ENCODE measurements around the gene SASH1. TPM values are rescaled to one million over a fixed set of nuclear protein-coding genes. Genes with fewer than 3 reads are reported as not detected.
"Not testable (repeated sequence)": the region's sequence is repeated elsewhere in the genome, so short reads cannot be mapped to it uniquely, and the experiment has no call there.

SASH1 gene
- total RNA-seq, 1 experiment from 2014 or later = 19.2 TPM

DNA sequence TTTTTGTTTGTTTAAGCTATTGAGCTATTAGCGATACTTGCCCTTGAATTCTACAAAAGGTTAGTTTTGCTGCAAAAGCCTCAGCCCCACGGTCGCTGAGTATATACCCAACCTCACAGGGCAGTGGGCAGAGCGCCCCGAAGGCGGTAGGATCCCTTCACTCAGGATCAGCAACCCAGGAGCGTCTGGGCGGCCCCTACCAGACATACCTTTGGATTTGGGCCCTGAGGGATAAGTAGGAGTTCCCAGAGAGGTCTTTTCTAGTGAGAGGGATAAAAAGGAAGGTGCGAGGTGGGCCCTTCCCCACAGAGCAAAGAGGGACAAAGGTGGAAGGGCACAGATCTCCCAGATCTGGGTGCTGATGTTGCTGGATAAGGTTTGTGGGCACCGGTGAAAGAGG, 6.1 kb downstream of the SASH1 start:
- Histone ChIP-seq H3K27ac (ENCODE audit: low read depth, low read length, poor library complexity, severe bottlenecking) (no peak overlapping the region), H3K9me3 (ENCODE audit: low read depth, low read length, poor library complexity, severe bottlenecking) (no peaks in the 10 kb centered on the region), H3K27me3 (replicated peaks; ENCODE audit: insufficient read depth, low read depth, low read length, poor library complexity) (no peaks in the 10 kb centered on the region), H3K4me3 (ENCODE audit: low read depth, low read length, poor library complexity, severe bottlenecking) (no peak overlapping the region), H3K4me1 (ENCODE audit: insufficient read depth, low read length, poor library complexity, severe bottlenecking) (peaks cover 33% of the 10 kb centered on the region), H3K36me3 (ENCODE audit: insufficient read depth, low read length, poor library complexity, severe bottlenecking) (no peaks in the 10 kb centered on the region)
- no peak for DNase-seq (ENCODE audit: low spot score)
- TF ChIP-seq CTCF (conservative IDR thresholded peaks at IDR 0.05; ENCODE audit: low read depth, low read length) (no peak), EZH2 (IDR thresholded peaks at IDR 0.05; ENCODE audit: borderline replicate concordance, low read depth, low read length, poor library complexity, severe bottlenecking) (no peak)
- CTCF ChIA-PET = no interaction called here
- intact Hi-C loops (cut with micrococcal nuclease; ENCODE audit: unreplicated experiment) = loop anchor here (10.0 kb wide), 1 partner anchor 164 kb away; no protein-coding TSS in a partner anchor
- BruUV-seq (replicated peaks) = no TSS peak
- POLR2A ChIA-PET (ENCODE audit: low non-redundant PET) = no interaction called here

DNA sequence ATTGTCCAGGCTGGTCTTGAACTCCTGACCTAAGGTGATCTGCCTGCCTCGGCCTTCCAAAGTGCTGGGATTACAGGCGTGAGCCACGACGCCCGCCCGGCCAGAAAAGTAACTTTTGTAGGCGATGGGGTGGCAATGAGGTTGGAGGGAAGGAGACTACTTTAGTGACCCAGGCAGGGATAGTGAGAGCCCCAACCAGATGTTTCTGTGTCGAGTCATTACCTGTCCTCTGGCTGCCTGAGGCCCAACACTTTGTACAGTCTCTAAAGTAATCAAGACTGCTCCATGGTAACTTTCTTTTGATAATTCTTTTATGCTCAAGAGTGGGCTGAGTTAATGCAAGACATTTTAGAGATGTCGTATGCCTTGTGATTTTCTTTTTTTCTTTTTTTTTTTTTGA, 6.8 kb downstream of the SASH1 start:
- Histone ChIP-seq H3K27ac (ENCODE audit: low read depth, low read length, poor library complexity, severe bottlenecking) (no peak overlapping the region), H3K4me1 (ENCODE audit: insufficient read depth, low read length, poor library complexity, severe bottlenecking) (peaks cover 27% of the 10 kb centered on the region), H3K27me3 (replicated peaks; ENCODE audit: insufficient read depth, low read depth, low read length, poor library complexity) (no peaks in the 10 kb centered on the region), H3K4me3 (ENCODE audit: low read depth, low read length, poor library complexity, severe bottlenecking) (no peak overlapping the region), H3K9me3 (ENCODE audit: low read depth, low read length, poor library complexity, severe bottlenecking) (no peaks in the 10 kb centered on the region), H3K36me3 (ENCODE audit: insufficient read depth, low read length, poor library complexity, severe bottlenecking) (no peaks in the 10 kb centered on the region)
- DNase-seq (ENCODE audit: low spot score) = no peak
- CTCF ChIA-PET = no interaction called here
- no TSS peak for BruUV-seq (replicated peaks)
- POLR2A ChIA-PET (ENCODE audit: low non-redundant PET) = no interaction called here
- intact Hi-C loops (cut with micrococcal nuclease; ENCODE audit: unreplicated experiment) = loop anchor here (10.0 kb wide), 1 partner anchor 165 kb away; no protein-coding TSS in a partner anchor
- TF ChIP-seq EZH2 (IDR thresholded peaks at IDR 0.05; ENCODE audit: borderline replicate concordance, low read depth, low read length, poor library complexity, severe bottlenecking) (no peak), CTCF (conservative IDR thresholded peaks at IDR 0.05; ENCODE audit: low read depth, low read length) (no peak)

GRCh38 chr6:148351309-148351708, 8.7 kb downstream of the SASH1 start:
- DNase-seq (ENCODE audit: low spot score) = no peak
- intact Hi-C loops (cut with micrococcal nuclease; ENCODE audit: unreplicated experiment) = no loop called here
- H3K27ac ChIP-seq (ENCODE audit: low read depth, low read length, poor library complexity, severe bottlenecking) = no peak overlapping the region
- TF ChIP-seq EZH2 (IDR thresholded peaks at IDR 0.05; ENCODE audit: borderline replicate concordance, low read depth, low read length, poor library complexity, severe bottlenecking) = no peak
- no peak for TF ChIP-seq CTCF (conservative IDR thresholded peaks at IDR 0.05; ENCODE audit: low read depth, low read length)
- no TSS peak for BruUV-seq (replicated peaks)
- H3K27me3 ChIP-seq (replicated peaks; ENCODE audit: insufficient read depth, low read depth, low read length, poor library complexity) = no peaks in the 10 kb centered on the region
- no peaks in the 10 kb centered on the region for H3K9me3 ChIP-seq (ENCODE audit: low read depth, low read length, poor library complexity, severe bottlenecking)
- H3K4me3 ChIP-seq (ENCODE audit: low read depth, low read length, poor library complexity, severe bottlenecking) = no peak overlapping the region
- no peaks in the 10 kb centered on the region for H3K36me3 ChIP-seq (ENCODE audit: insufficient read depth, low read length, poor library complexity, severe bottlenecking)
- POLR2A ChIA-PET (ENCODE audit: low non-redundant PET) = no interaction called here
- H3K4me1 ChIP-seq (ENCODE audit: insufficient read depth, low read length, poor library complexity, severe bottlenecking) = peaks cover 13% of the 10 kb centered on the region
- CTCF ChIA-PET = no interaction called here

DNA sequence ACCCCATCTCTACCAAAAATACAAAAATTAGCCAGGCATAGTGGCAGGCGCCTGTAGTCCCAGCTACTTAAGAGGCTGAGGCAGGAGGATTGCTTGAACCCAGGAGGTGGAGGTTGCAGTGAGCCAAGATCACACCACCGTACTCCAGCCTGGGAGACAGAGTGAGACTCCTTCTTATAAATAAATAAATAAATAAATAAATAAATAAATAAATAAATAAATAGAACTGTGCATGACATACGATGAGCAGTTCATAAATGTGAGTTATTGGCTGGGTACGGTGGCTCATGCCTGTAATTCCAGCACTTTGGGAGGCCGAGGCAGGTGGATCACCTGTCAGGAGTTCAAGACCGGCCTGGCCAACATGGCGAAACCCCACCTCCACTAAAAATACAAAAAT, 9.8 kb downstream of the SASH1 start:
- intact Hi-C loops (cut with micrococcal nuclease; ENCODE audit: unreplicated experiment); CTCF ChIA-PET; H3K36me3 ChIP-seq (ENCODE audit: insufficient read depth, low read length, poor library complexity, severe bottlenecking); H3K9me3 ChIP-seq (ENCODE audit: low read depth, low read length, poor library complexity, severe bottlenecking); H3K27me3 ChIP-seq (replicated peaks; ENCODE audit: insufficient read depth, low read depth, low read length, poor library complexity); BruUV-seq (replicated peaks); H3K4me3 ChIP-seq (ENCODE audit: low read depth, low read length, poor library complexity, severe bottlenecking); H3K27ac ChIP-seq (ENCODE audit: low read depth, low read length, poor library complexity, severe bottlenecking); H3K4me1 ChIP-seq (ENCODE audit: insufficient read depth, low read length, poor library complexity, severe bottlenecking); DNase-seq (ENCODE audit: low spot score); POLR2A ChIA-PET (ENCODE audit: low non-redundant PET): not testable (repeated sequence)

All from A673 (cell line).